IPS-20b (cell line): ENCODE measurements around the gene SHROOM3.

Source experiments
- H3K27ac ChIP-seq: one replicate; pipeline ENCODE4 v1.5.1; 2013; ENCODE audit warnings: low read length
- H3K27me3 ChIP-seq: 2 replicates; pipeline ENCODE4 v1.6.1; 2013; ENCODE audit warnings: mild to moderate bottlenecking, low read length, inconsistent platforms; ENCODE audit not compliant: insufficient read depth
- H3K36me3 ChIP-seq: 2 replicates; pipeline ENCODE4 v1.6.1; 2013; ENCODE audit warnings: low read depth, mild to moderate bottlenecking, inconsistent platforms, low read length, moderate library complexity; ENCODE audit not compliant: insufficient read depth
- H3K4me1 ChIP-seq: 2 replicates; pipeline ENCODE4 v1.6.1; 2013; ENCODE audit warnings: mild to moderate bottlenecking, control low read depth, inconsistent platforms, low read length, moderate library complexity; ENCODE audit not compliant: insufficient read depth
- H3K4me3 ChIP-seq: 2 replicates; pipeline ENCODE4 v1.5.1; 2013; ENCODE audit warnings: mild to moderate bottlenecking, low read length, inconsistent platforms
- H3K9ac ChIP-seq: 2 replicates; pipeline ENCODE4 v1.6.1; 2013; ENCODE audit warnings: low read depth, mild to moderate bottlenecking, inconsistent platforms, low read length, moderate library complexity
- H3K9me3 ChIP-seq: 2 replicates; pipeline ENCODE4 v1.6.1; 2013; ENCODE audit warnings: mild to moderate bottlenecking, low read depth, low read length, inconsistent platforms; ENCODE audit not compliant: insufficient read depth

Gene SHROOM3

DNA sequence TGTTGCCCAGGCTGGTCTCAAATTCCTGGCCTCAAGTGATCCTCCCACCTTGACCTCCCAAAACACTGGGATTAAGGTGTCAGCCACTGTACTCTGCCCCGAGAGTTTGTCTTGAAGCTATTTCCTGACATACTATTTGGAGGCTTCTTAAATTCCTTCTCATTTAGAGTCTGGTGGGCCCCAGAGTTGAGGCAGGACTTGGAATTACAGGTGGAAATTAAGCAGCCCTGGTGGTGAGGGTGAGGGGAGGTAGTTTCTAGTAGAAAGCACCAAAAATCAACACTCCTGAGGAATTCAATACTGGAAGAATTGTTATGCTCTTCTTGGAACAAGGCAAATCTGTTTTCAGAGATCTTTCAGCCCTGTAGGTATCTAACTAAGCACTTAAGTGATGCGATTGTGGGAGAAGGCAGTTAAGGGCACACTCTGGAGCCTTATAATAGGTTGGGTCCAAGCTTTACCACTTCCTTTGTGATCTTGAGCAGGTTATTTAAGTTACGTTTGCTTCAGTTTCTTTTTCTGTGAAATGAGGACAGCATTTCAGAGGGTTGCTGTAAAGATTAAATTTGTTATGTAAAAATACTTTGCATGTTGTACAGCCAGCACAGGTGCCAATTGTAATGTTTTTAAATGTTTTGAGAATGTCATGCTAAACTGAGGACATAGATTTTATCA lies 262.2 kb downstream of the SHROOM3 start:
- no peaks in the 10 kb centered on the region for H3K9me3 ChIP-seq
- H3K27ac ChIP-seq = no peak overlapping the region
- peaks cover 54% of the 10 kb centered on the region for H3K4me1 ChIP-seq
- no peak overlapping the region for H3K9ac ChIP-seq
- H3K4me3 ChIP-seq = no peak overlapping the region; the same call in 1 of the 2 replicates
- H3K27me3 ChIP-seq = no peaks in the 10 kb centered on the region
- H3K36me3 ChIP-seq = 0 out of 2 replicates have a peak, but pooled peaks cover 3% of the 10 kb centered on the region

- no peak overlapping the region for H3K4me3 ChIP-seq
- H3K9ac ChIP-seq = no peak overlapping the region
- no peaks in the 10 kb centered on the region for H3K9me3 ChIP-seq
- no peaks in the 10 kb centered on the region for H3K36me3 ChIP-seq
- peaks cover 62% of the 10 kb centered on the region for H3K4me1 ChIP-seq
- H3K27ac ChIP-seq = no peak overlapping the region
- H3K27me3 ChIP-seq = no peaks in the 10 kb centered on the region
These were observed 263.1 kb downstream of the SHROOM3 start for GRCh38 chr4:76698141-76698540.

- Histone ChIP-seq H3K4me1 (peaks cover 76% of the 10 kb centered on the region), H3K36me3 (no peaks in the 10 kb centered on the region), H3K27ac (no peak overlapping the region), H3K9ac (no peak overlapping the region), H3K27me3 (no peaks in the 10 kb centered on the region), H3K9me3 (no peaks in the 10 kb centered on the region), H3K4me3 (no peak overlapping the region)
These were observed 264.8 kb downstream of the SHROOM3 start for GRCh38 chr4:76699751-76700310.

DNA sequence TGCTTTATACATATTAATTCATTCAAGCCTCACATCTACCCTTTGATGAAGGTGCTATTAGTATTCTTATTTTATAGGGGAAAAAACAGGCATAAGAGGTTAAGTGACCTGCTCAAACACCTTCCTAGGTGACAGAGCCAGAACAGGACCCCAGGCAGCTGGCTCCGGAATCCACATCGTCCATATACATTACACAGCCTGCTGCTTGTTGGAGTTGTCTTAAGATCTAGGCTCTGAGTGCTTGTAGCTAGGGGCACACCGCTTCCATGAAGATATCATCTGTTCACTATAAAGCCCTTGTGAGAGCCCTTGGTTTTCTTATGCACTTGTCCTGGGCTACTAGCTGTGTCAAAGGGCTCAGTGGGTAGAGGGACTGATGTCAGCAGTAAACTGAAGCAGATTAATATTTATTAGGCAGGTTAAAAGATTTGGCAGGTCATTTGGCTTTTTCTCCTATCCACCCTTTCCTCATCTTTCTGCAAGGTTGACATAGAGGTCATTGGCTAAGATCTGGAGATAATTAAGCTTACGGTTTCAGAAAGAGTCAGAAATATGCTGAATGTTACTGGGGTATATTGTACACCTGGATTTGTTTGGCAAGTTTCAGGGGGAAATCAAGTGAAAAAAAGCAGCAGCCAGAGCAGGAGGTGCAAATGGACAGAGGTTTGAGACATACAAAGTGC lies 267.6 kb downstream of the SHROOM3 start:
- H3K27ac ChIP-seq = no peak overlapping the region

GRCh38 chr4:76703123-76703490 lies 268.1 kb downstream of the SHROOM3 start:
- Histone ChIP-seq H3K36me3 (no peaks in the 10 kb centered on the region), H3K9ac (no peak overlapping the region), H3K27me3 (no peaks in the 10 kb centered on the region), H3K4me3 (no peak overlapping the region), H3K4me1 (peaks cover 55% of the 10 kb centered on the region), H3K9me3 (no peaks in the 10 kb centered on the region), H3K27ac (no peak overlapping the region)

More for the DNA sequence above, 267.6 kb downstream of the SHROOM3 start:
- no peaks in the 10 kb centered on the region for H3K27me3 ChIP-seq
- H3K36me3 ChIP-seq = no peaks in the 10 kb centered on the region
- no peak overlapping the region for H3K4me3 ChIP-seq
- H3K9me3 ChIP-seq = no peaks in the 10 kb centered on the region
- H3K4me1 ChIP-seq = peaks cover 60% of the 10 kb centered on the region
- no peak overlapping the region for H3K9ac ChIP-seq

DNA sequence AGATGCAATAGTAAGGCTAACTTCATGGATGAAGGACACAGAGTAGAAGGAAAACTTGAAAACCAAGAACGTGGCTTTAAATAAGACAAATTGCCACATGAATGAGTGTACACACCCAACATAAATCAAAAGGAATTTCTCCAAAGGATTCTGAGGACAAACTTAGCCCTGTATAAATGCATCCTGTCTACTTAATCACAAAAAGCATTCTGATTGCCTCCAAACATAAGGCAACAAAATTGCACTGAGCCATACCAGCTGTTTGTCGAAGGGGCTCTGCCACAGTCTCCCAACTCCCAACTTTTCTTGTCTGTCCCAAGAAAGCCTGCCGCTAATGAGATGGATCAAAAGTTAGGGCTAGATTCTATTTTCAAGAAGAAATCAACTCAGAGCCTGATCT lies 268.6 kb downstream of the SHROOM3 start:
- no peaks in the 10 kb centered on the region for H3K9me3 ChIP-seq
- H3K36me3 ChIP-seq = no peaks in the 10 kb centered on the region
- H3K4me3 ChIP-seq = no peak overlapping the region
- H3K27ac ChIP-seq = no peak overlapping the region
- peaks cover 52% of the 10 kb centered on the region for H3K4me1 ChIP-seq
- H3K9ac ChIP-seq = no peak overlapping the region
- H3K27me3 ChIP-seq = no peaks in the 10 kb centered on the region

GRCh38 chr4:76704133-76704881 lies 269.3 kb downstream of the SHROOM3 start:
- Histone ChIP-seq H3K36me3 (no peaks in the 10 kb centered on the region), H3K9me3 (no peaks in the 10 kb centered on the region), H3K4me1 (peaks cover 49% of the 10 kb centered on the region), H3K27me3 (no peaks in the 10 kb centered on the region), H3K4me3 (peak overlapping the region; percentile 15; the same call in 1 of the 2 replicates), H3K9ac (no peak overlapping the region), H3K27ac (no peak overlapping the region)

DNA sequence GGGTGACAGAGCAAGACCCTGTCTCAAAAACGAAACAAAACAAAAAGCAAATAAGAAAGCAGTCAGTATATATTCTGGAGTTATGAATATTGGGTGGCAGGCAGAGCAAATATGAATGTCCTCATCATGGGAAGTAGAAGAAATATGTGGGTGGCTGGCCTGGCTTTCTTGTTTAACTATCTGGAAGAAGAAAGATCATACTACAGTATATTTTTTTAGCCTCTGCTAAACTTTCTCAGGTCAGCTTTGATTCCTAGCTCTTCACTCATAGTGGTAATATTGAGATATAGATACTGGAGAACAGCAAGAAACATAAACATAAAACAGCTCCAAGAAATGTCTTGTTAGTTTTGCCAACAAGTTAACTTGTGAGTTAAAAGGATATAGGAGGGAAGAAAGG lies 270.4 kb downstream of the SHROOM3 start:
- H3K36me3 ChIP-seq = peaks cover 8% of the 10 kb centered on the region
- H3K4me3 ChIP-seq = no peak overlapping the region
- H3K9ac ChIP-seq = no peak overlapping the region
- H3K27me3 ChIP-seq = no peaks in the 10 kb centered on the region
- no peaks in the 10 kb centered on the region for H3K9me3 ChIP-seq
- H3K4me1 ChIP-seq = peaks cover 44% of the 10 kb centered on the region
- no peak overlapping the region for H3K27ac ChIP-seq

GRCh38 chr4:76706581-76706980 lies 271.6 kb downstream of the SHROOM3 start:
- Histone ChIP-seq H3K9me3 (no peaks in the 10 kb centered on the region), H3K4me1 (peaks cover 39% of the 10 kb centered on the region), H3K27ac (no peak overlapping the region), H3K4me3 (no peak overlapping the region), H3K36me3 (peaks cover 18% of the 10 kb centered on the region), H3K9ac (no peak overlapping the region), H3K27me3 (no peaks in the 10 kb centered on the region)

- H3K9me3 ChIP-seq = no peaks in the 10 kb centered on the region
- H3K4me3 ChIP-seq = no peak overlapping the region
- H3K27me3 ChIP-seq = no peaks in the 10 kb centered on the region
- H3K27ac ChIP-seq = no peak overlapping the region
- peaks cover 31% of the 10 kb centered on the region for H3K36me3 ChIP-seq
- H3K9ac ChIP-seq = no peak overlapping the region
- H3K4me1 ChIP-seq = peaks cover 18% of the 10 kb centered on the region
These were observed 274.1 kb downstream of the SHROOM3 start for GRCh38 chr4:76708971-76709771.

DNA sequence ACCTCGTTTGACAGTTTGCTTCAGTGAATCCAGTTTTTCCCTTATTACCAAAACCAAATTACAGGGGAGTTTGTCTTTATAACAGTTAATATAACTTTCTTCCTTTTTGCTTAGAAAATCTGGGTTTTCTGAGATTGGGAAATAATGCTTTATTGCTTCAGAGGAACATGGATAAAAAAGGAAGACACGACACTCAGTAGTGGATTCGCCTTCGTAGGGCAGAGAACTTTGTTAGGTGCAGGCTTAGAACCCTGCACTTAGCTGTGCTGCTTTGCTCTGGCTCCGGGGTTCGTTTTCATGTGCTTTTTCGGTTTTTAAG lies 274.7 kb downstream of the SHROOM3 start:
- H3K9ac ChIP-seq = no peak overlapping the region
- peaks cover 31% of the 10 kb centered on the region for H3K36me3 ChIP-seq
- no peaks in the 10 kb centered on the region for H3K9me3 ChIP-seq
- H3K4me1 ChIP-seq = peaks cover 12% of the 10 kb centered on the region
- H3K27ac ChIP-seq = no peak overlapping the region
- H3K27me3 ChIP-seq = no peaks in the 10 kb centered on the region
- no peak overlapping the region for H3K4me3 ChIP-seq
